Testis (tissue), 3 donors: Measurements from ENCODE around the gene CPT1C. TPM values are rescaled to one million over a fixed set of nuclear protein-coding genes. Genes with fewer than 3 reads are reported as not detected.

ENCODE experiments used
- DNase-seq: peaks from one replicate; pipeline ENCODE4 v3.0.0-alpha.2; 2019
- H3K27ac ChIP-seq, 2 donors: fragments of 200-600 bp; sonication (generic); one replicate each; pipeline ENCODE4 v1.5.1; 2019
- H3K27me3 ChIP-seq: fragments of 200-600 bp; sonication (generic); one replicate; pipeline ENCODE4 v1.5.1; 2019
- H3K36me3 ChIP-seq: fragments of 200-600 bp; sonication (generic); one replicate; pipeline ENCODE4 v1.5.1; 2017; ENCODE audit warnings: low read depth; ENCODE audit errors: missing control alignments
- H3K4me1 ChIP-seq: fragments of 200-600 bp; sonication (generic); one replicate; pipeline ENCODE4 v1.5.1; 2019
- H3K4me3 ChIP-seq, 2 donors: fragments of 200-600 bp; sonication (generic); one replicate each; pipeline ENCODE4 v1.5.1; 2017 to 2019
- H3K9me3 ChIP-seq: fragments of 200-600 bp; sonication (generic); one replicate; pipeline ENCODE4 v1.5.1; 2017
- CTCF ChIP-seq, 3 experiments: fragments of 450-650 bp in 2 of 3; fragments of 200-600 bp in 1 of 3; sonication (generic) in 1 of 3; IDR thresholded peaks; one replicate each; pipeline ENCODE4 v1.5.1; 2016 to 2019; ENCODE audit warnings: antibody characterized with exemption in 3 of 3, mild to moderate bottlenecking in 2 of 3, moderate library complexity in 1 of 3
- POLR2A ChIP-seq: fragments of 450-650 bp; IDR thresholded peaks from one replicate; pipeline ENCODE4 v1.6.1; 2017; ENCODE audit warnings: antibody characterized with exemption, mild to moderate bottlenecking, moderate library complexity
- WGBS, 2 donors: methylation state at CpG; one replicate each; pipeline ENCODE4 v1.1.5; 2018; 5-methylcytosine and 5-hydroxymethylcytosine counted together
- intact Hi-C: fragments of 100-400 bp; cut with DNase I; formaldehyde crosslinking; loops from one replicate; pipeline ENCODE4 v1.15.1; 2023; ENCODE audit warnings: low total_unique reads
- polyA plus RNA-seq: library from polyadenylated mRNA; stranded (reverse); fragments of 350-450 nt; fragmentation: Illumina TruSeq; extraction: RNeasy Lipid Tissue Mini Kit (QIAGEN cat#74804); gene quantifications from one replicate; pipeline ENCODE4 v1.2.3, GENCODE V29; 2014; ENCODE audit warnings: low read depth, low replicate concordance; ENCODE audit not compliant: insufficient read depth
- total RNA-seq, 2 donors: library from RNA; depleted of rRNA; stranded (reverse); fragments of >200 nt; gene quantifications; one replicate each; pipeline ENCODE4 v1.2.3, GENCODE V29; 2016

The CPT1C gene
- total and polyA plus RNA-seq, 3 donors from 2014 or later = 8.8 to 17.1 (median 9.8) TPM

GRCh38 chr19:49696865-49697264 lies 5.9 kb downstream of the CPT1C start:
- WGBS, 2 donors = 92 to 98% methylated on average over 7 of the region's 7 CpGs

GRCh38 chr19:49699364-49699763 lies 8.4 kb downstream of the CPT1C start:
- Histone ChIP-seq H3K27me3 (no peaks in the 10 kb centered on the region), H3K9me3 (no peaks in the 10 kb centered on the region), H3K4me1 (no peaks in the 10 kb centered on the region), H3K27ac (no peak overlapping the region), H3K36me3 (no peaks in the 10 kb centered on the region), H3K4me3 (no peak overlapping the region)
- no peak for TF ChIP-seq CTCF (IDR thresholded peaks at IDR 0.05)
- no peak for TF ChIP-seq POLR2A
- DNase-seq = no peak
- WGBS, 2 donors = 91 to 94% methylated on average over 5 of the region's 5 CpGs
- intact Hi-C loops = no loop called here

More at GRCh38 chr19:49696865-49697264, 5.9 kb downstream of the CPT1C start:
- DNase-seq = no peak
- no peak for TF ChIP-seq POLR2A
- TF ChIP-seq CTCF (IDR thresholded peaks at IDR 0.05) = no peak
- H3K4me1 ChIP-seq = no peaks in the 10 kb centered on the region
- H3K27ac ChIP-seq = no peak overlapping the region
- H3K4me3 ChIP-seq = no peak overlapping the region
- H3K9me3 ChIP-seq = no peaks in the 10 kb centered on the region
- no peaks in the 10 kb centered on the region for H3K36me3 ChIP-seq
- H3K27me3 ChIP-seq = no peaks in the 10 kb centered on the region
- intact Hi-C loops = no loop called here

GRCh38 chr19:49700563-49700962 lies 9.6 kb downstream of the CPT1C start:
- TF ChIP-seq POLR2A (no peak), CTCF (IDR thresholded peaks at IDR 0.05) (no peak)
- Histone ChIP-seq H3K27ac (no peak overlapping the region), H3K4me3 (no peak overlapping the region), H3K27me3 (no peaks in the 10 kb centered on the region), H3K4me1 (no peaks in the 10 kb centered on the region), H3K36me3 (no peaks in the 10 kb centered on the region), H3K9me3 (no peaks in the 10 kb centered on the region)
- 62 to 65% methylated on average over 1 to 11 of the region's 11 CpGs for WGBS, 2 donors
- intact Hi-C loops = no loop called here
- DNase-seq = no peak

- H3K36me3 ChIP-seq = no peaks in the 10 kb centered on the region
- 53 to 55% methylated on average over 27 to 40 of the region's 40 CpGs for WGBS, 2 donors
- intact Hi-C loops = no loop called here
These were observed 10.4 kb downstream of the CPT1C start for GRCh38 chr19:49701271-49701786.

More at GRCh38 chr19:49701271-49701786, 10.4 kb downstream of the CPT1C start:
- Histone ChIP-seq H3K4me3 (peak overlapping the region; percentile 15 to 29), H3K27me3 (no peaks in the 10 kb centered on the region), H3K4me1 (no peaks in the 10 kb centered on the region), H3K27ac (no peak overlapping the region), H3K9me3 (no peaks in the 10 kb centered on the region)
- no peak for DNase-seq
- no peak for TF ChIP-seq CTCF (IDR thresholded peaks at IDR 0.05)
- TF ChIP-seq POLR2A = no peak
